ENCODE data around the gene GPC6.

GPC6 gene

DNA sequence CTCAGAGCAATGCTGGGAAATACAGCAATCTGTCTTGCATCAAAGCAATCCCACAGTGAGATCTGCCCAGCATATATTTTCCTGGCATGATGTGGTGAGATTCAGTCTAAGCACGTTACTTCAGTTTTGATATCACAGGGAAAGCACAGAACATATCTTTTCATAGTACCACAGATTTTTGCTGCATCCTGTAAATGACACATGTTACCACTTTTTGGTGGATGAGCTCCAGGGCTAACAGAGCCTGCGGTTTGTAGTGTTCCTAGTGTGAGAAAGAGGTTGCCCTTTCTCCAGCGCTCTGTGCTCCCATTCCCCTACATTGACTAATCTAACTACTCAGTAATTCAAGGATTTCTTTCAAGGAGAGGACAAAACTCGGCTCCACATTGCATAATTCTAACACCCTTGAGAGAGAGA lies 409.0 kb downstream of the GPC6 start:
- Histone ChIP-seq H3K18ac (ENCODE audit: low read length) (no peak overlapping the region), H3K27ac (ENCODE audit: low read depth, low read length) (no peak overlapping the region), H3K79me1 (ENCODE audit: low read length) (no peaks in the 10 kb centered on the region), H3K4me1 (ENCODE audit: control insufficient read depth, low read depth, low read length) (peaks cover 5% of the 10 kb centered on the region), H2BK15ac (replicated peaks; ENCODE audit: low read depth) (no peak overlapping the region), H3K79me2 (ENCODE audit: control insufficient read depth, insufficient read depth, low read length) (no peaks in the 10 kb centered on the region), H3K23ac (ENCODE audit: low read length) (no peak overlapping the region), H3K4me2 (ENCODE audit: low read length) (no peak overlapping the region), H2BK5ac (ENCODE audit: low read length) (no peak overlapping the region), H3K56ac (ENCODE audit: low read length) (no peak overlapping the region), H3K9ac (ENCODE audit: low read length) (no peak overlapping the region), H4K5ac (ENCODE audit: low read length) (no peak overlapping the region), H3K36me3 (ENCODE audit: control insufficient read depth, insufficient read depth, low read length) (no peaks in the 10 kb centered on the region), H3K4ac (ENCODE audit: low read depth, low read length) (no peak overlapping the region), H3K4me3 (ENCODE audit: low read length) (no peak overlapping the region), H2BK120ac (ENCODE audit: low read depth, low read length) (no peak overlapping the region), H4K8ac (ENCODE audit: low read depth, low read length) (no peak overlapping the region), H2AK5ac (ENCODE audit: low read length) (no peak overlapping the region), H3K27me3 (ENCODE audit: insufficient read depth, low read length, poor library complexity) (no peaks in the 10 kb centered on the region)
- WGBS (ENCODE audit: extremely low coverage, insufficient coverage, low lambda C conversion rate), result no CpG with 5 or more reads among the region's 4 CpGs
- no peak for DNase-seq

DNA sequence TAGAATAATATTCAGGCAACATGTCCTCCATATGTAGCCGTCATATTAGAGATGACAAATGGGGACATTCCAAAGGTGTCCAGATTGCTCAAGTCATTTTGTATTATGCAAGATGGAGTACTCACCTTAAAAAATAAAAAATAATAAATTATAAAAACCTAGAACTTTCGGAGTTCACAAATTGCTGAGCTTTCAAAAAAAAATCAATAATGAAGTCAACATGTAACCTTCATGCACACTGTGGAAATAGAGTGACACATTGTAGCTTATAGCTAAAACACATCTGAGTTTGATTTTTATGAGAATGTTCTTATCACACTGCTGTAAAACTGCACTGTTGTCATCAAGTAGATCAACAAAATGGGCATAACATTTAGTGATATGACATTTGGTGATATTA lies 411.2 kb downstream of the GPC6 start:
- Histone ChIP-seq H4K5ac (ENCODE audit: low read length) (no peak overlapping the region), H3K9ac (ENCODE audit: low read length) (no peak overlapping the region), H2BK120ac (ENCODE audit: low read depth, low read length) (no peak overlapping the region), H3K27ac (ENCODE audit: low read depth, low read length) (no peak overlapping the region), H3K27me3 (ENCODE audit: insufficient read depth, low read length, poor library complexity) (no peaks in the 10 kb centered on the region), H3K4me3 (ENCODE audit: low read length) (no peak overlapping the region), H2BK5ac (ENCODE audit: low read length) (no peak overlapping the region), H3K36me3 (ENCODE audit: control insufficient read depth, insufficient read depth, low read length) (no peaks in the 10 kb centered on the region), H3K4me1 (ENCODE audit: control insufficient read depth, low read depth, low read length) (peaks cover 5% of the 10 kb centered on the region), H4K8ac (ENCODE audit: low read depth, low read length) (no peak overlapping the region), H2AK5ac (ENCODE audit: low read length) (no peak overlapping the region), H3K4ac (ENCODE audit: low read depth, low read length) (no peak overlapping the region), H3K4me2 (ENCODE audit: low read length) (no peak overlapping the region), H3K56ac (ENCODE audit: low read length) (no peak overlapping the region), H3K79me1 (ENCODE audit: low read length) (no peaks in the 10 kb centered on the region), H3K79me2 (ENCODE audit: control insufficient read depth, insufficient read depth, low read length) (no peaks in the 10 kb centered on the region), H3K23ac (ENCODE audit: low read length) (no peak overlapping the region), H2BK15ac (replicated peaks; ENCODE audit: low read depth) (no peak overlapping the region), H3K18ac (ENCODE audit: low read length) (no peak overlapping the region)
- no peak for DNase-seq
- no CpG with 5 or more reads among the region's 2 CpGs for WGBS (ENCODE audit: extremely low coverage, insufficient coverage, low lambda C conversion rate)

DNA sequence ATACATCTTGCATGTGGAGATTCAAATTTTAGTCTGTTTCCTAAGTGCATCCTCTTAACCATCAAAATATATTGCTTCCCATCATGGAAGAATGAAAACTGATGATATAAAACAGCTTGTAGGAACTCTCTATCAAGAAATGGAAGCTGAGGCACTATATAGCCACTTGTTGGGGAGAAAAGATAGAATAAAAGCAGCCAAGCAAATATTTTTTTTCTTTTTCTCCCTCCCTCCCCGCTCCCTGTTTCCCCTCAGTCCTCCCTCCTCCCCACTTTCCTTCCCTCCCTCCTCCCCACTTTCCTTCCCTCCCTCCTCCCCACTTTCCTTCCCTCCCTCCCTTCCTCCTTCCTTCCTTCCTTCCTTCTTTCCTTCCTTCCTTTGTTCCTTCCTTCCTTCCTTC lies 413.8 kb downstream of the GPC6 start:
- H3K4ac ChIP-seq (ENCODE audit: low read depth, low read length), result no peak overlapping the region
- WGBS (ENCODE audit: extremely low coverage, insufficient coverage, low lambda C conversion rate), result no CpG with 5 or more reads among the region's 1 CpG
- H3K4me2 ChIP-seq (ENCODE audit: low read length), result no peak overlapping the region
- H3K4me1 ChIP-seq (ENCODE audit: control insufficient read depth, low read depth, low read length), result peaks cover 4% of the 10 kb centered on the region
- no peak for DNase-seq
- no peaks in the 10 kb centered on the region for H3K36me3 ChIP-seq (ENCODE audit: control insufficient read depth, insufficient read depth, low read length)
- H2BK120ac ChIP-seq (ENCODE audit: low read depth, low read length), result no peak overlapping the region
- H2BK15ac ChIP-seq (replicated peaks; ENCODE audit: low read depth), result no peak overlapping the region
- no peak overlapping the region for H2BK5ac ChIP-seq (ENCODE audit: low read length)
- no peak overlapping the region for H3K9ac ChIP-seq (ENCODE audit: low read length)
- H3K27ac ChIP-seq (ENCODE audit: low read depth, low read length), result no peak overlapping the region
- H4K8ac ChIP-seq (ENCODE audit: low read depth, low read length), result no peak overlapping the region
- H3K4me3 ChIP-seq (ENCODE audit: low read length), result no peak overlapping the region
- no peak overlapping the region for H2AK5ac ChIP-seq (ENCODE audit: low read length)
- no peaks in the 10 kb centered on the region for H3K79me2 ChIP-seq (ENCODE audit: control insufficient read depth, insufficient read depth, low read length)
- H3K27me3 ChIP-seq (ENCODE audit: insufficient read depth, low read length, poor library complexity), result no peaks in the 10 kb centered on the region
- H4K5ac ChIP-seq (ENCODE audit: low read length), result no peak overlapping the region
- no peak overlapping the region for H3K23ac ChIP-seq (ENCODE audit: low read length)
- no peak overlapping the region for H3K56ac ChIP-seq (ENCODE audit: low read length)
- H3K18ac ChIP-seq (ENCODE audit: low read length), result no peak overlapping the region
- H3K79me1 ChIP-seq (ENCODE audit: low read length), result no peaks in the 10 kb centered on the region

DNA sequence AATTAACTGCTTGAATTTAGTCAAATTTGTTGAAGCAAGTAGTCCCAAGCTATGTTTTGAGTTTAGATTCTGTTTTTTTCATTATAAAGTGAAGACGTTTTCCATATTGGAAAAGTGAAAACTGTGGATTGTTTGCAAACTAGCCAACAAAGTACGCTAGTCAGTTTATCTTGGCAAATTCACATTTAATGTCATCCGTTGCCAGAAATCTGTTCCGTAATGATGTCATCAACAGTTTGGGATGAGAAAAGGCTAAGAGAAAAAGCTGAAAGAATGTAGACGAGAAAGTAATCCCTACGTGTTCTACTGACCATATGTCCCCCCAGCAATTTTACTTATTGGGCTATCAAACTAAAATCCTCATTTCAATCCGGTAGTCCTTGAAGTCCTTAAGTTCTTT lies 419.6 kb downstream of the GPC6 start:
- H3K27ac ChIP-seq (ENCODE audit: low read depth, low read length), result no peak overlapping the region

DNA sequence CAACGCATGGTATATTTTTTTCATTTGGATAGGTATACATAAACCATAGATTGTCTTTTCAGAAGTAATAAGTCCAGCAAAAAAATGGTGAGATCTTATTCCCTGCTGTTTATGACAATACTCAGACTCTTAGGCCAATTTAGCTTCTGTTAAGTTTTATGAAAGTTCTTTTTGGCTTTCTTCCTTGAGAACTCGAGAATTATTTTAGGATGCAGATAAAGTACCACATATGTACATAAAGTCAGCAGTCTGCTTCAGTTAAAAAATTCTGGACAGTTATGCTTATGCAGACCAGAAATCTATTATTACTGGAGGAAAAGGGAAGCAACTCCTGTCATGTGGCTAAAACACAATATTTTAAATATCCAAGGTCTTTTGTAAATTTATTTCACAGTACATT lies 422.9 kb downstream of the GPC6 start:
- Histone ChIP-seq H2AK5ac (ENCODE audit: low read length) (no peak overlapping the region), H3K79me1 (ENCODE audit: low read length) (no peaks in the 10 kb centered on the region), H3K27me3 (ENCODE audit: insufficient read depth, low read length, poor library complexity) (no peaks in the 10 kb centered on the region), H3K79me2 (ENCODE audit: control insufficient read depth, insufficient read depth, low read length) (no peaks in the 10 kb centered on the region), H3K4me1 (ENCODE audit: control insufficient read depth, low read depth, low read length) (no peaks in the 10 kb centered on the region), H2BK15ac (replicated peaks; ENCODE audit: low read depth) (no peak overlapping the region), H4K5ac (ENCODE audit: low read length) (no peak overlapping the region), H3K18ac (ENCODE audit: low read length) (no peak overlapping the region), H3K4ac (ENCODE audit: low read depth, low read length) (no peak overlapping the region), H3K4me2 (ENCODE audit: low read length) (no peak overlapping the region), H3K23ac (ENCODE audit: low read length) (no peak overlapping the region), H2BK120ac (ENCODE audit: low read depth, low read length) (no peak overlapping the region), H3K9ac (ENCODE audit: low read length) (no peak overlapping the region), H4K8ac (ENCODE audit: low read depth, low read length) (no peak overlapping the region), H3K56ac (ENCODE audit: low read length) (no peak overlapping the region), H3K4me3 (ENCODE audit: low read length) (no peak overlapping the region), H3K27ac (ENCODE audit: low read depth, low read length) (no peak overlapping the region), H3K36me3 (ENCODE audit: control insufficient read depth, insufficient read depth, low read length) (no peaks in the 10 kb centered on the region), H2BK5ac (ENCODE audit: low read length) (no peak overlapping the region)
- no CpG with 5 or more reads among the region's 2 CpGs for WGBS (ENCODE audit: extremely low coverage, insufficient coverage, low lambda C conversion rate)
- no peak for DNase-seq

More for the DNA sequence above, 419.6 kb downstream of the GPC6 start:
- Histone ChIP-seq H4K5ac (ENCODE audit: low read length) (no peak overlapping the region), H2BK5ac (ENCODE audit: low read length) (no peak overlapping the region), H3K79me1 (ENCODE audit: low read length) (no peaks in the 10 kb centered on the region), H2BK15ac (replicated peaks; ENCODE audit: low read depth) (no peak overlapping the region), H3K4me1 (ENCODE audit: control insufficient read depth, low read depth, low read length) (no peaks in the 10 kb centered on the region), H3K18ac (ENCODE audit: low read length) (no peak overlapping the region), H3K23ac (ENCODE audit: low read length) (no peak overlapping the region), H3K27me3 (ENCODE audit: insufficient read depth, low read length, poor library complexity) (no peaks in the 10 kb centered on the region), H2AK5ac (ENCODE audit: low read length) (no peak overlapping the region), H3K9ac (ENCODE audit: low read length) (no peak overlapping the region), H3K36me3 (ENCODE audit: control insufficient read depth, insufficient read depth, low read length) (no peaks in the 10 kb centered on the region), H3K4me2 (ENCODE audit: low read length) (no peak overlapping the region), H3K56ac (ENCODE audit: low read length) (no peak overlapping the region), H2BK120ac (ENCODE audit: low read depth, low read length) (no peak overlapping the region), H3K4me3 (ENCODE audit: low read length) (no peak overlapping the region), H4K8ac (ENCODE audit: low read depth, low read length) (no peak overlapping the region), H3K79me2 (ENCODE audit: control insufficient read depth, insufficient read depth, low read length) (no peaks in the 10 kb centered on the region), H3K4ac (ENCODE audit: low read depth, low read length) (no peak overlapping the region)
- no CpG with 5 or more reads among the region's 7 CpGs for WGBS (ENCODE audit: extremely low coverage, insufficient coverage, low lambda C conversion rate)
- no peak for DNase-seq

DNA sequence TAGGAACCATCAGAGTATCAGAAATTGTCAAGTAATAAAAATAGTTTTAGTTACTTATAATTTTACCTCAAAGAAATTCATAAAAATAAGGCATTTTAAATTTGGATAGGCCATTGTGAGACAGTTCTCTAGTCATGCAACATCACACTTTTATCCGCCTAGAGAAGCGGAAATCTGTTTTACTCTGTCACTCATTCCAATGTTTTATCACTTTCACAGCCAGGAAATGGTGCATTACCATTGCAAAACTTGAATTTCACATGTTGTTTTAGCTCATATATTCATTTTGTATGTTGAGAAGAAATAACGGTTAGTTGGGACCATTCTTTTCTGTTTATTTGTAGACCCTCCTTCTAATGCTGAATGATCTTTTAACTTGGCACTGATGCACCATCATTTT lies 427.2 kb downstream of the GPC6 start:
- no peak overlapping the region for H3K23ac ChIP-seq (ENCODE audit: low read length)
- H3K4ac ChIP-seq (ENCODE audit: low read depth, low read length), result no peak overlapping the region
- no peaks in the 10 kb centered on the region for H3K4me1 ChIP-seq (ENCODE audit: control insufficient read depth, low read depth, low read length)
- no peak overlapping the region for H3K18ac ChIP-seq (ENCODE audit: low read length)
- H3K4me2 ChIP-seq (ENCODE audit: low read length), result no peak overlapping the region
- no peak overlapping the region for H2AK5ac ChIP-seq (ENCODE audit: low read length)
- no peak overlapping the region for H2BK120ac ChIP-seq (ENCODE audit: low read depth, low read length)
- no peaks in the 10 kb centered on the region for H3K79me1 ChIP-seq (ENCODE audit: low read length)
- WGBS (ENCODE audit: extremely low coverage, insufficient coverage, low lambda C conversion rate), result no CpG with 5 or more reads among the region's 3 CpGs
- no peaks in the 10 kb centered on the region for H3K79me2 ChIP-seq (ENCODE audit: control insufficient read depth, insufficient read depth, low read length)
- H3K27ac ChIP-seq (ENCODE audit: low read depth, low read length), result no peak overlapping the region
- no peak overlapping the region for H4K5ac ChIP-seq (ENCODE audit: low read length)
- no peak overlapping the region for H3K9ac ChIP-seq (ENCODE audit: low read length)
- H4K8ac ChIP-seq (ENCODE audit: low read depth, low read length), result no peak overlapping the region
- no peaks in the 10 kb centered on the region for H3K36me3 ChIP-seq (ENCODE audit: control insufficient read depth, insufficient read depth, low read length)
- H3K27me3 ChIP-seq (ENCODE audit: insufficient read depth, low read length, poor library complexity), result no peaks in the 10 kb centered on the region
- H2BK15ac ChIP-seq (replicated peaks; ENCODE audit: low read depth), result no peak overlapping the region
- no peak for DNase-seq
- no peak overlapping the region for H2BK5ac ChIP-seq (ENCODE audit: low read length)
- H3K56ac ChIP-seq (ENCODE audit: low read length), result no peak overlapping the region
- H3K4me3 ChIP-seq (ENCODE audit: low read length), result no peak overlapping the region

Data from mesendoderm (in vitro differentiated cells).